IMR-90 (cell line): ENCODE results near the gene TBL3.

Experiments used
- CEBPB ChIP-seq: IDR thresholded peaks from 2 replicates; pipeline ENCODE4 v1.6.1; 2012; ENCODE audit warnings: low read depth, low read length, improper control_type of control experiment
- CTCF ChIP-seq: conservative IDR thresholded peaks from 2 replicates; pipeline ENCODE4 v1.5.1; 2012; ENCODE audit warnings: mild to moderate bottlenecking, low read depth, low read length, improper control_type of control experiment
- MAZ ChIP-seq: IDR thresholded peaks from 2 replicates; pipeline ENCODE4 v1.6.1; 2012; ENCODE audit warnings: low read depth, mild to moderate bottlenecking, low read length, improper control_type of control experiment, moderate library complexity, borderline replicate concordance
- MXI1 ChIP-seq: IDR thresholded peaks from 2 replicates; pipeline ENCODE4 v1.6.1; 2012; ENCODE audit warnings: low read depth, mild to moderate bottlenecking, low read length, moderate library complexity, borderline replicate concordance
- NFE2L2 ChIP-seq: fragments of 150-350 bp; IDR thresholded peaks from 2 replicates; pipeline ENCODE4 v1.6.1; 2016; ENCODE audit warnings: low read depth, mild to moderate bottlenecking, low read length
- POLR2A ChIP-seq: IDR thresholded peaks from 2 replicates; pipeline ENCODE4 v1.6.1; 2012; ENCODE audit warnings: mild to moderate bottlenecking, low read depth, low read length
- RAD21 ChIP-seq: IDR thresholded peaks from 2 replicates; pipeline ENCODE4 v1.6.1; 2012; ENCODE audit warnings: low read length, improper control_type of control experiment
- RFX5 ChIP-seq: IDR thresholded peaks from 2 replicates; pipeline ENCODE4 v1.8.0; 2012; ENCODE audit warnings: low read depth, mild to moderate bottlenecking, low read length, moderate library complexity
- SMC3 ChIP-seq: fragments of 150-350 bp; IDR thresholded peaks from 2 replicates; pipeline ENCODE4 v1.6.1; 2016; ENCODE audit warnings: low read depth, mild to moderate bottlenecking, antibody characterized with exemption, low read length, moderate library complexity
- USF2 ChIP-seq: fragments of 150-350 bp; IDR thresholded peaks from 2 replicates; pipeline ENCODE4 v1.6.1; 2017; ENCODE audit warnings: mild to moderate bottlenecking, antibody characterized with exemption, low read length, low read depth

GRCh38 chr16:1987198-1987597, 15.3 kb downstream of the TBL3 start:
- TF ChIP-seq POLR2A (no peak), CTCF (no peak), MAZ (no peak), RFX5 (no peak), SMC3 (no peak), CEBPB (no peak), NFE2L2 (no peak), MXI1 (no peak), RAD21 (no peak), USF2 (no peak)
